Measurements from ENCODE around the gene PHF23. TPM values are rescaled to one million over a fixed set of nuclear protein-coding genes. Genes with fewer than 3 reads are reported as not detected.

The PHF23 gene
- total and polyA plus RNA-seq, 2 of the 4 experiments (the other 2 are of a cell fraction): 44.8 to 58.5 TPM

DNA sequence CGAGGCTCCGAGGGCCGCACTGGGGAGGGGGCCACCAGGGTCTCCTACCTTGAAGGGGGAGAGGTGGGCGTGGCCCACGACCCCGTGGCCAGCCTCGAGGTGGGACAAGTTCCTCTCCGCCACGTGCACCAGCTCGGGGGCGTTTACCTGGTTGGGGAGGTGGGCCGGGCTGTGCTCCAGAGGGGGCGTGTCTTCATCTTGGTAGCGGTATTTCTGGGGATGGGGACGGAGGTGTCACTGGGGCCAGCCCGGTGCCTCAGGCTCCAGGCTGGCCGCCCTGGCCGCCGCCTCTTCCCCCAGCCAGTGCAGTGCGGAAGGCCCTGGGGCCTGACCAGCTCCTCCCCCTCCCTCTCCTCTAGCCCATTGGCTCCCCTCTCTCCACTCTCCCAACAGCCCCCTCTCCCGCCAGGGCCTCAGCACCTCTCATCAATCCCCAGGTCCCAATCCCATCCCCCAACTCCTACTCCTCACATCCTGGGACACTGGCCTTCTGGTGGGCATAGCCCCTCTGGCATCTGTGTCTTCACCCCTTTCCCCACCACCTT, 31.2 kb downstream of the PHF23 start:
- H2AK5ac ChIP-seq (ENCODE audit: low read depth, low read length): no peak overlapping the region
- H4K20me1 ChIP-seq (ENCODE audit: insufficient read depth, low read length): peaks cover 62% of the 10 kb centered on the region
- no peak overlapping the region for H4K91ac ChIP-seq (ENCODE audit: insufficient read depth, low read depth, low read length)
- H3K56ac ChIP-seq (ENCODE audit: extremely low read depth, insufficient read depth, low read length): no peak overlapping the region
- no TSS peak for BruUV-seq (replicated peaks)
- H3K18ac ChIP-seq (ENCODE audit: low read depth, low read length): no peak overlapping the region
- ATAC-seq (ENCODE audit: low read depth): no peak
- peaks cover 10 to 83% of the 10 kb centered on the region in 2 experiments for H3K79me1 ChIP-seq (ENCODE audit: low read depth in 1 of 2, low read length in 2 of 2)
- H3K4me1 ChIP-seq (ENCODE audit: control insufficient read depth, insufficient read depth, low read length): peaks cover 9% of the 10 kb centered on the region
- peaks cover 13% of the 10 kb centered on the region for H3K9me1 ChIP-seq (ENCODE audit: insufficient read depth, low read length)
- no peak overlapping the region for H3K9ac ChIP-seq (ENCODE audit: low read depth, low read length)
- H3K36me3 ChIP-seq (ENCODE audit: control insufficient read depth, insufficient read depth, low read length): peaks cover 10% of the 10 kb centered on the region
- no peak overlapping the region for H3K23ac ChIP-seq (ENCODE audit: low read depth, low read length)
- no peak overlapping the region for H2BK5ac ChIP-seq (ENCODE audit: low read depth, low read length, poor library complexity, severe bottlenecking)
- no peak for DNase-seq
- ChIA-PET POLR2A (ENCODE audit: unreplicated experiment) (no interaction called here), CTCF (no interaction called here)
- dilution Hi-C loops (cut with HindIII; ENCODE audit: low sequenced_read_pairs, unreplicated experiment): no loop called here
- H3K4ac ChIP-seq (ENCODE audit: low read depth, low read length): no peak overlapping the region
- 67% methylated on average over 10 of the region's 21 CpGs; no CpG with 5 or more reads in 1 of the 2 experiments for WGBS, 2 experiments (ENCODE audit: extremely low coverage in 2 of 2, insufficient read length in 1 of 2)
- H3K4me2 ChIP-seq (ENCODE audit: low read depth, low read length): no peak overlapping the region
- no peak overlapping the region for H2BK120ac ChIP-seq (ENCODE audit: low read depth, low read length)
- no peaks in the 10 kb centered on the region for H3K9me3 ChIP-seq (ENCODE audit: control insufficient read depth, insufficient read depth, low read length)
- TF ChIP-seq SMC3 (IDR thresholded peaks at IDR 0.05; ENCODE audit: low read depth, low read length) (no peak), MXI1 (IDR thresholded peaks at IDR 0.05; ENCODE audit: borderline replicate concordance, low read depth, low read length) (no peak), MAZ (IDR thresholded peaks at IDR 0.05; ENCODE audit: borderline replicate concordance, low read depth, low read length) (no peak), RFX5 (IDR thresholded peaks at IDR 0.05; ENCODE audit: low read depth, low read length) (no peak), CHD1 (IDR thresholded peaks at IDR 0.05; ENCODE audit: low read depth, low read length) (no peak), FOS (IDR thresholded peaks at IDR 0.05; ENCODE audit: low read depth, low read length) (no peak), POLR2A (IDR thresholded peaks at IDR 0.05; ENCODE audit: low read depth, low read length) (no peak)
- TF ChIP-seq, protein P1, sequence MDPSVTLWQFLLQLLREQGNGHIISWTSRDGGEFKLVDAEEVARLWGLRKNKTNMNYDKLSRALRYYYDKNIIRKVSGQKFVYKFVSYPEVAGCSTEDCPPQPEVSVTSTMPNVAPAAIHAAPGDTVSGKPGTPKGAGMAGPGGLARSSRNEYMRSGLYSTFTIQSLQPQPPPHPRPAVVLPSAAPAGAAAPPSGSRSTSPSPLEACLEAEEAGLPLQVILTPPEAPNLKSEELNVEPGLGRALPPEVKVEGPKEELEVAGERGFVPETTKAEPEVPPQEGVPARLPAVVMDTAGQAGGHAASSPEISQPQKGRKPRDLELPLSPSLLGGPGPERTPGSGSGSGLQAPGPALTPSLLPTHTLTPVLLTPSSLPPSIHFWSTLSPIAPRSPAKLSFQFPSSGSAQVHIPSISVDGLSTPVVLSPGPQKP (IDR thresholded peaks at IDR 0.05; ENCODE audit: borderline replicate concordance, low read depth, low read length): no peak
- TF ChIP-seq, protein P2, sequence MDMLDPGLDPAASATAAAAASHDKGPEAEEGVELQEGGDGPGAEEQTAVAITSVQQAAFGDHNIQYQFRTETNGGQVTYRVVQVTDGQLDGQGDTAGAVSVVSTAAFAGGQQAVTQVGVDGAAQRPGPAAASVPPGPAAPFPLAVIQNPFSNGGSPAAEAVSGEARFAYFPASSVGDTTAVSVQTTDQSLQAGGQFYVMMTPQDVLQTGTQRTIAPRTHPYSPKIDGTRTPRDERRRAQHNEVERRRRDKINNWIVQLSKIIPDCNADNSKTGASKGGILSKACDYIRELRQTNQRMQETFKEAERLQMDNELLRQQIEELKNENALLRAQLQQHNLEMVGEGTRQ (IDR thresholded peaks at IDR 0.05; ENCODE audit: low read depth, low read length): no peak
- TF ChIP-seq, protein P3, sequence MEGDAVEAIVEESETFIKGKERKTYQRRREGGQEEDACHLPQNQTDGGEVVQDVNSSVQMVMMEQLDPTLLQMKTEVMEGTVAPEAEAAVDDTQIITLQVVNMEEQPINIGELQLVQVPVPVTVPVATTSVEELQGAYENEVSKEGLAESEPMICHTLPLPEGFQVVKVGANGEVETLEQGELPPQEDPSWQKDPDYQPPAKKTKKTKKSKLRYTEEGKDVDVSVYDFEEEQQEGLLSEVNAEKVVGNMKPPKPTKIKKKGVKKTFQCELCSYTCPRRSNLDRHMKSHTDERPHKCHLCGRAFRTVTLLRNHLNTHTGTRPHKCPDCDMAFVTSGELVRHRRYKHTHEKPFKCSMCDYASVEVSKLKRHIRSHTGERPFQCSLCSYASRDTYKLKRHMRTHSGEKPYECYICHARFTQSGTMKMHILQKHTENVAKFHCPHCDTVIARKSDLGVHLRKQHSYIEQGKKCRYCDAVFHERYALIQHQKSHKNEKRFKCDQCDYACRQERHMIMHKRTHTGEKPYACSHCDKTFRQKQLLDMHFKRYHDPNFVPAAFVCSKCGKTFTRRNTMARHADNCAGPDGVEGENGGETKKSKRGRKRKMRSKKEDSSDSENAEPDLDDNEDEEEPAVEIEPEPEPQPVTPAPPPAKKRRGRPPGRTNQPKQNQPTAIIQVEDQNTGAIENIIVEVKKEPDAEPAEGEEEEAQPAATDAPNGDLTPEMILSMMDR (conservative IDR thresholded peaks at IDR 0.05; ENCODE audit: low read depth, low read length): no peak
- in situ Hi-C loops (cut with MboI; ENCODE audit: low sequenced_read_pairs): no loop called here
- H4K8ac ChIP-seq (ENCODE audit: low read depth in 2 of 2, low read length in 2 of 2): no peak overlapping the region
- H2BK20ac ChIP-seq (ENCODE audit: low read depth, low read length): no peak overlapping the region
- intact Hi-C loops (cut with micrococcal nuclease): no loop called here
- H3K27ac ChIP-seq (ENCODE audit: insufficient read depth, low read length): no peak overlapping the region
- no peak overlapping the region for H3K4me3 ChIP-seq (ENCODE audit: insufficient read depth, low read depth, low read length)
- no peak overlapping the region for H2AK9ac ChIP-seq (replicated peaks; ENCODE audit: low read depth, low read length, poor library complexity)
- no peaks in the 10 kb centered on the region for H3K27me3 ChIP-seq (ENCODE audit: control insufficient read depth, insufficient read depth, low read length)
- H2BK15ac ChIP-seq (ENCODE audit: low read depth, low read length): no peak overlapping the region
- no peak overlapping the region for H3K14ac ChIP-seq (replicated peaks; ENCODE audit: low read depth, low read length)
- H4K5ac ChIP-seq (ENCODE audit: low read depth, low read length): no peak overlapping the region
- H2AFZ ChIP-seq (replicated peaks; ENCODE audit: low read length, poor library complexity): no peak overlapping the region

Measured in IMR-90 (cell line).